Glomerular visceral epithelial cell (primary cell): ENCODE results near the gene PTPRH.

Experiments
- DNase-seq: peaks from one replicate; pipeline ENCODE4 v3.0.0-alpha.2; 2016; ENCODE audit errors: extremely low spot score

The PTPRH gene

DNA sequence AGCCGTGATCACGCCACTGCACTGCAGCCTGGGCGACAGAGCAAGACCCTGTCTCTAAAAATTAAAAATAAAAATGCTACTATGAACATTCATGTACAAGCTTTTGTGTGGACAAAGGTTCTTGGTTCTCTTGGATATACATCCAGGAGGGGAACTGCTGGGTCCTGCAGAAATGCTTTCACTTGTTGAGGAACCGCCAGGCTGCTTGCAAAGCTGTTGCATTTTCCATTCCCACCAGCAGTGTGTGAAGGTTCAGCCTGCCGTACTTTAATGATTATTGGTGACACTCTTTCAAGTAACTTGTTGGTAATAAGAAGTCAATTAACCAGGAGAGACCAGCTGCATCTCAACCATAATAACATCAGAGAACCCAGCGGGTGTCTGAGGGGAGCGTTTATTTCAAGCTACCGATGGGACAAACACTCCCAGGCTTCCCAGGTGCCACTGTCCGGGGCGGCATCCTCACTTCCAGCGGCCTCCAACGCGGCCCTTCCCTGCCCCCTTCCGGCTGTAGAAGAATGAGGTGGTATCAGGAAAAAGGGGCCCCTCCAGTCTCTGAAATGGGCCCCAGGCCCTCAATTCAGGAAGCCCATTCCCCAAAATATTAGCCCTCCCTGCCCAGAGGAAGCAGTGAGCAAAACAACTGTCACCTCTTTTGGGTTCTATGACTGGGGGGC lies 76.7 kb downstream of the PTPRH start:
- DNase-seq: no peak

DNA sequence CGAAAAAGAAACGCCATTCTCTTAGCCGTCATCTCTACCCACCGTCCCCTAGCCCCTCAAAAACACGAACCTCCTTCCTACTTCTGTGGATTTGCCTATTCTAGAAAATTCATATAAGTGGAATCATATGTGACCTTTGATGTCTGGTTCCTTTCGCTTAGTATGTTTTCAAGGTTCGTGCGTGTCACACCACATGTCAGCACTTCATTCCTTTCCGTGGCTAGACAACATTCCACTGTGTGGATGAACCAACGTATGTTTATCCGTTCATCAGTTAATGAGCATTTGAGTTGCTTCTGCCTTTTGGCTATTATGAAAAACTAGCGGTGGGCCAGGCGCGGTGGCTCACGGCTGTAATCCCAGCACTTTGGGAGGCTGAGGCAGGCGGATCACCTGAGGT lies 77.9 kb downstream of the PTPRH start:
- DNase-seq: no peak
